ENCODE results near the gene MED23.

The MED23 gene

DNA sequence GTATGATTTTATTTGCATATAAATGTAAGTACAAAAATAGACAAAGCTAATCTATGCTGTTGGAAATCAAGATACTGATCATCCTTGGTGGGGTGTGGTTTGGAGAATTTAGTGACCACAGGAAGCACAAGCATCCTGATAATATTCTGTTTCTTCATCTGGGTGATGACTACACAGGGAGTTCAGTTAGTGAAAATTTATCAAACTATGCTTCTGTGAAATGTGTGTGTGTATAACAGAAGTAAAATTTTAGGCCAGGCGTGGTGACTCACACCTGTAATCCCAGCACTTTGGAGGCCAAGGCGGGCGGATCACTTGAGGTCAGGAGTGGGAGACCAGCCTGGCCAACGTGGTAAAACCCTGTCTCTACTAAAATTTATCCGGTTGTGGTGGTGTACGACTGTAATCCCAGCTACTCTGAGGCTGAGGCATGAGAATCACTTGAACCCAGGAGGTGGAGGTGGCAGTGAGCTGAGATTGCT, 29.6 kb upstream of the MED23 start:
- TF ChIP-seq, protein P1, sequence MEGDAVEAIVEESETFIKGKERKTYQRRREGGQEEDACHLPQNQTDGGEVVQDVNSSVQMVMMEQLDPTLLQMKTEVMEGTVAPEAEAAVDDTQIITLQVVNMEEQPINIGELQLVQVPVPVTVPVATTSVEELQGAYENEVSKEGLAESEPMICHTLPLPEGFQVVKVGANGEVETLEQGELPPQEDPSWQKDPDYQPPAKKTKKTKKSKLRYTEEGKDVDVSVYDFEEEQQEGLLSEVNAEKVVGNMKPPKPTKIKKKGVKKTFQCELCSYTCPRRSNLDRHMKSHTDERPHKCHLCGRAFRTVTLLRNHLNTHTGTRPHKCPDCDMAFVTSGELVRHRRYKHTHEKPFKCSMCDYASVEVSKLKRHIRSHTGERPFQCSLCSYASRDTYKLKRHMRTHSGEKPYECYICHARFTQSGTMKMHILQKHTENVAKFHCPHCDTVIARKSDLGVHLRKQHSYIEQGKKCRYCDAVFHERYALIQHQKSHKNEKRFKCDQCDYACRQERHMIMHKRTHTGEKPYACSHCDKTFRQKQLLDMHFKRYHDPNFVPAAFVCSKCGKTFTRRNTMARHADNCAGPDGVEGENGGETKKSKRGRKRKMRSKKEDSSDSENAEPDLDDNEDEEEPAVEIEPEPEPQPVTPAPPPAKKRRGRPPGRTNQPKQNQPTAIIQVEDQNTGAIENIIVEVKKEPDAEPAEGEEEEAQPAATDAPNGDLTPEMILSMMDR (IDR thresholded peaks at IDR 0.05; ENCODE audit: insufficient read depth, missing control alignments): no peak
- FAIRE-seq: no peak
- no peak for DNase-seq (ENCODE audit: insufficient read length, low spot score)

DNA sequence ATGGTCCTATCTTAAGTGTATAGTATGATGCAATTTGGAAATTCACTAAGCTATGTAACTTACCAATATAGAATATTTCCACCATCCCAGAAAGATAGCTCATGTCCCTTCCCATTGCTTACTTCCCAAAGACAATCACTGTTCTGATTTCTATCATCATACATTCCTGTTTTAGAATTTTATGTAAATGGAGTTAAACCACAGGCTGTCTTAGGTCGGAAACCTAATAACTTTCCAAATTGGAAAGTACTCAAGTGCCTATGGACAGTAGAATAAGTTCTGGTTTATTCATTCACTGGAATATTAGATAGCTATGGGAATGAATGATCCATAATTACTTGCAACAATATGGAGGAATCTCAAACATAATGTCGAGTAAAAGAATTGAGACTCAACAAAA, 29.2 kb upstream of the MED23 start:
- FAIRE-seq (no peak), DNase-seq (ENCODE audit: insufficient read length, low spot score) (no peak)
- TF ChIP-seq, protein P1 (IDR thresholded peaks at IDR 0.05; ENCODE audit: insufficient read depth, missing control alignments): no peak

- TF ChIP-seq, protein P1 (IDR thresholded peaks at IDR 0.05; ENCODE audit: insufficient read depth, missing control alignments): no peak
- DNase-seq (ENCODE audit: insufficient read length, low spot score) (no peak), FAIRE-seq (no peak)
These were observed 28.6 kb upstream of the MED23 start for GRCh38 chr6:131656667-131657066.

DNA sequence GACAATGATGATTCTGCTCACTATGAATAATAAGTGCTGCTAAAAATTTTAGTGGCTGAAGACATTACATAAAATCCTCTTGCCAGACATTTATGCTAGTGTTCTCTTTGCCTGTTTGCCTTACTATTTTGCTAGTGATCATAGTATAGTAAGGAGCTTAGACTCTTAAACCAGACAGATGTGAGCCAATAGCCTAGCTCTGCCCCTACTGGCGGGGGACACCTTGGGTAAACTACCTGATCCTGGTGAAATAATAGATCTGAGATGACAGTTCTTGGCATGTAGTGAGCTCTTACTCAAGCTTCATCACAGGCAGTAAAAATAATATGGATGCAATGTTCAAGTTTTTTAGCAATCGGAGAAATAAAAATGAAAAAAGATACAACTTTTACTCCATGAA, 27.9 kb upstream of the MED23 start:
- TF ChIP-seq, protein P1 (IDR thresholded peaks at IDR 0.05; ENCODE audit: insufficient read depth, missing control alignments): no peak
- DNase-seq (ENCODE audit: insufficient read length, low spot score): no peak
- no peak for FAIRE-seq

DNA sequence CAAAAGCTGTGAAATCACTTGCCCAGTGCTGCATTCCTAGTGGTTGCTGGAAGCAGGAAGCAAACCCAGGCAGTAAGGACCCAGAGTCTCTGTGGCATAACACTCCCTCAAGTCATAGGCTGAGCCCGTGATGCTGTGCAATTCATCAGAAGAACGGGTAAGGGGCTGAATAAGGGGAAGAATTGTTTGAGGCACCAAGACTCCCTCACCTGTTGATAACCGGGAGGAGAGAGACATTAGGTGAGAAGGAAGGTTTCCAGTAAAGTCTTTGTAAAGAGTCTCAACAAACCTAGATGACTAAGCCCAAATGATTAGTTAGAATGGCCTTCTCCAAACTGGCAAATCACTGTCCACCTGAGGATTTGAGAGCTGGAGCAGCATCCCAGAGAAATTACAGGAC, 27.3 kb upstream of the MED23 start:
- no peak for FAIRE-seq

GRCh38 chr6:131654326-131654725, 26.3 kb upstream of the MED23 start:
- TF ChIP-seq, protein P1 (IDR thresholded peaks at IDR 0.05; ENCODE audit: insufficient read depth, missing control alignments): no peak
- FAIRE-seq (no peak), DNase-seq (ENCODE audit: insufficient read length, low spot score) (no peak)

More for the DNA sequence above, 27.3 kb upstream of the MED23 start:
- TF ChIP-seq, protein P1 (IDR thresholded peaks at IDR 0.05; ENCODE audit: insufficient read depth, missing control alignments): no peak
- no peak for DNase-seq (ENCODE audit: insufficient read length, low spot score)

GRCh38 chr6:131652472-131652871, 24.4 kb upstream of the MED23 start:
- DNase-seq (ENCODE audit: insufficient read length, low spot score): no peak
- FAIRE-seq: no peak
- TF ChIP-seq, protein P1 (IDR thresholded peaks at IDR 0.05; ENCODE audit: insufficient read depth, missing control alignments): no peak
